ENCODE measurements around the gene CDC14A.
"Not testable (repeated sequence)": the region's sequence is repeated elsewhere in the genome, so short reads cannot be mapped to it uniquely, and the experiment has no call there.

The CDC14A gene, protein sequence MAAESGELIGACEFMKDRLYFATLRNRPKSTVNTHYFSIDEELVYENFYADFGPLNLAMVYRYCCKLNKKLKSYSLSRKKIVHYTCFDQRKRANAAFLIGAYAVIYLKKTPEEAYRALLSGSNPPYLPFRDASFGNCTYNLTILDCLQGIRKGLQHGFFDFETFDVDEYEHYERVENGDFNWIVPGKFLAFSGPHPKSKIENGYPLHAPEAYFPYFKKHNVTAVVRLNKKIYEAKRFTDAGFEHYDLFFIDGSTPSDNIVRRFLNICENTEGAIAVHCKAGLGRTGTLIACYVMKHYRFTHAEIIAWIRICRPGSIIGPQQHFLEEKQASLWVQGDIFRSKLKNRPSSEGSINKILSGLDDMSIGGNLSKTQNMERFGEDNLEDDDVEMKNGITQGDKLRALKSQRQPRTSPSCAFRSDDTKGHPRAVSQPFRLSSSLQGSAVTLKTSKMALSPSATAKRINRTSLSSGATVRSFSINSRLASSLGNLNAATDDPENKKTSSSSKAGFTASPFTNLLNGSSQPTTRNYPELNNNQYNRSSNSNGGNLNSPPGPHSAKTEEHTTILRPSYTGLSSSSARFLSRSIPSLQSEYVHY

DNA sequence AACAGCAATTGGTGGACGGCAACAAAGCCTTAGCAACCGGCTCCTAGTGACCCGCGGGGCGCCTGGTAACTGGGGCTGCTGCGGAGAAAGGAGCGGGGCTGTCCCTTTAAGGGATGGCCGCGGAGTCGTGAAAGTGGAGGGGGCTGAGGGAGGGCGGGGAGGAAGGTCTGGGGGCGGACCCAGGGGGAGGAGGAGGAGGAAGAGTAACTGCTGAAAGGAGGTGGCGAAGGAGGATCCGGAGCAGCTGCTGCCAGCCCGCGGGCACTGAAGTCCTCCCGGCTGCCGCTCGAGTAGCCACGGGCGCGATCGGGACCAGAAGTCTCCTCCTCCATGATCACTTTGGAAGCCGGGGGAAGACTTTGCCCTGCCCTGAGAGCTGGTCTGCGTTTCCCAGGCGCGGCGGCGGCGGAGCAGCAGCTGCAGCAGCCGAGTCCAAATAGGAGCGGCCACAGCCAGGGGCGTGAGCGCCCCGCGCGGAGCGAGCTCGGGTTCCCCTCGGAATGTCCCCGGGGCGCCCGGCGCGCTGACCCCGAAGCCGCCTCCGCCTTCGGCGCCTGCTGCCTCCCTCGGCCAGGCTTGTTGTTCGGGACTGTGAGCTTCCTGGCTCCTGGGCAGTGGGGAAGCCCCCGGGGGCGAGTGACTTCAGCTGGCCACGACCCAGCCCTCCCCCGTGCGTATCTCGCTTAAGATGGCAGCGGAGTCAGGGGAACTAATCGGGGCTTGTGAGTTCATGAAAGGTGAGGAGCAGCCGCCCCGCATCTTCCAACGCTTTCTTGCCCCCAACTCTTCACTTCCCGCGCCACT, at the start of gene CDC14A:
TSS of gene CDC14A (plus strand) at position 240 of the 804 bp plus-strand sequence. CDS start at position 689, 449 bp downstream.
- peak; percentile 99 for DNase-seq

DNA sequence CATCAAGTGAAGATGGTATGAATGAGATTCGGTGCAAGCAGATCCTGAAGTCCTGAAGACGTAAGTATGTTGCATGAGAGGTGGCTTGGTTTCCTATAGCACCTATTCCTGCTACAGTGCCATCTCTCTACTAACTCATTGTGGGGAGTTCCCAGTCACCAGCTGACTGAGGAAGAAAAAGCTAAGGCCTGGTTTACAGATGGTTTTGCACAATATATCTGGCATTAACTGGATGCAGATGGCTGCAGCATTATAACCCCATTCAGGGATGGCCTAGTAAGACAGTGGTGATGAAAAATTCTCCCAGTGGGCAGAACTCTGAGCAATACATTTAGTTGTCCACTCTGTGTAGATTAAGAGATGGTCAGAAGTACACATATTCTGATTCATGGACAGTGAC, 49.6 kb upstream of the CDC14A start:
- no peak for DNase-seq

DNA sequence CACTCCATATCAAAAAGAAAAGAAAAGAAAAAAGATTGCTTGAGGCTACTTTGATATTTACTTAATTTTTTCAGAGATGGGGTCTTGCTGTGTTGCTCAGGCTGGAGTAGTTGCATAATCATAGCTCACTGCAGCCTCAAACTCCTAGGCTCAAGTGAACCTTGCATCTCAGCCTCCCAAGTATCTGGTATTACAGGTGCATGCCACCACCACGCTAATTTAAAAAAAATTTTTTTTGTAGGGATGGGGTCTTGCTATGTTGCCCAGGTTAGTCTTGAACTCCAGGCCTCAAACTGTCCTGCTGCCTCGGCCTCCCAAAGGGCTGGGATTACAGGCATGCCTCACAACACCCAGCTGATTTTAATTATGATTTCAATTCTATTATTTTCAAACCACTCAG, 48.1 kb upstream of the CDC14A start:
- DNase-seq, result no peak

DNA sequence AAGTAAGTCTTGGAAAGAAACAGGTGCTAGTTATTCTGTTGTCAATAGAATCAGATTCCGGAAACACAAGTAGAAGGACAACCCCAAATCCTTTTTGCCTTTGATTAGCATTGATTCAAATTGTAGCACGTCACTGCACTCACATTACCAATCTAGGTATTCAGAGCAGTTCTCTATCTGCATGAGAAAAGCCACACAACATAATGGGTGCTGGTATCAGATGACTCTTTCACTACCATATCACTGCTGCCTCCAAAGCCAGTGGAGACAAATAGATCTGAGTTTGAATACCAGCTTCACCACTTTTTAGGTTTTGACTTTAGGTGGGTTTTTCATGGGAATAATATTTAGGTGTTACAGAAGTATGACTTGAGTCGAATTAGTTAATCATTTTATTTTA, 47.4 kb upstream of the CDC14A start:
- no peak for DNase-seq

DNA sequence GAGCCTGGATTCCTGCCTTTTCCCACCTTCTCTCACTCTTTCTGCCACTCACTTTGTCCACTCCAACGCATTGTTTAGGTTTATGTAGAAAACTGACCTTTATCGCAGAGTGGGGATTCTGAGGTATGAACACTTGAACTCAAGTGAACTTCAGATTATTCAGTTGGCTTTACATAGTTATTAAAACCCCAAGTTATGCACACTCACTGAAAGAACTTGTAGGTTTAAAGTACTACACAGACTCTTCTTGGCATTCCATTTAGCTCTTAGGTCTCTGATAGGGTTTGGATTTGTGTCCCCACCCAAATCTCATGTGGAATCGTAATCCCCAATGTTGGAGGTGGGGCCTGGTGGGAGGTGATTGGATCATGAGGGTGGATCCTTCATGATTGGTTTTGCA, 46.4 kb upstream of the CDC14A start:
- no peak for DNase-seq

DNA sequence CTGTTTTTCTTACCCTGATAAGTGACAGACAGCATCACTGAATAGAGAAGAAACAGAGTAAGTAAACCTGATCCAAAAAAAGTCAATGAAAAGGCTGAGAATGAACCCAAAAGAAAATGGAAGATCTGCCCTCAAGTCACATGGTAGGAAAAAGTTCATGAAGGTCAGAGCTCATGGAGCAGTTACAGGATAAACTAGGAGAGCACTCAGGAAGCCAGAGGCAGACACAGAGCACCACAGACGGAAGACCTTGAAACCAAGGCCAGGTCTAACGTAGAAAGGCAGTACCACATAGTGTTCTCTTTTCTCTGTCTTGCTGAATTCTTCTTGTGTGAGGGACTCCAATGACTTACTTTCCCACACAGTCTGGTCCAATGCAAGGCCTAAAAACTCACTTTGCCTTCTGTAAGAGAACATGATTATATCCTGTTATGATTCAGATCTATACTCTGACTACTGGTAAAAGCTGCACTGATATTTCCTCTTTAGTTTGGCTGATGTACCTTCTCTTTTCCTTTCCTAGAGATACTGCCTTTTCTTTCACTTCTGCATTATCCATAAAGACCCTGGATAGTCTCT, 45.5 kb upstream of the CDC14A start:
- DNase-seq, result no peak

DNA sequence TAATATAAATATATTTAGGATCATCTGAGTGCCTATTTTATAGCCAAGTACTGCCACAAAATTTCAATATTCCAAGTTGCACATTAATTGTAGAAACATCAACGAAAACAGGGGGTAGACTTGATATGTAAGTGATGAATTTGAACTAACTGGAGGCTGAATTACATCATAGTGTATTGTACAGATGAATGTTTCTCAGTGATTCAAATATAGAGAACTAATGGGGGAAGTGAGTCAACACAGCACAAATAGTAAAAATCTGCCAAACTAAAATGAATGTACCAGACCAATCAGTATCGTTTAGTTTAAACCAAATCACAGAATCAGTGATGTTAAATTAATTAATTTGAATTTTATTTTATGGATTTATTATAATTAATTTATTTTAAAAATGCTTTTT, 43.5 kb upstream of the CDC14A start:
- DNase-seq, result no peak

DNA sequence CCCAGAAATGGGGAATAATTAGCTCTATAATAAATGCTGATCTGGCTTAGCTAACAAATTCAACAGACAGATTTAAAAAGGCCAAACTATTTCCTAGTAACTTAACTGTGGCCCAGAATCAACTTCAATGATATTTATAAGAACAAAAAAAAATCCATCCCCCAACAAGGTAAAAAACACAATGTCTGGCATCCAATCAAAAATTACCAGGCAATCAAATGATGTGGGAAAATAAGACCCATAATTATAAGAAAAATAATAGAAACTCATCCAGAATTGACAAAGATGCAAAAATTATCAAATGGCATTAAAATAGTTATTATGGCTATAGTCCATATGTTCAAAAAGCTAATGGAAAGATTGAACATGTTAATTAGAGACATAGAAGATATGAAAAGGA, 42.4 kb upstream of the CDC14A start:
- no peak for DNase-seq

DNA sequence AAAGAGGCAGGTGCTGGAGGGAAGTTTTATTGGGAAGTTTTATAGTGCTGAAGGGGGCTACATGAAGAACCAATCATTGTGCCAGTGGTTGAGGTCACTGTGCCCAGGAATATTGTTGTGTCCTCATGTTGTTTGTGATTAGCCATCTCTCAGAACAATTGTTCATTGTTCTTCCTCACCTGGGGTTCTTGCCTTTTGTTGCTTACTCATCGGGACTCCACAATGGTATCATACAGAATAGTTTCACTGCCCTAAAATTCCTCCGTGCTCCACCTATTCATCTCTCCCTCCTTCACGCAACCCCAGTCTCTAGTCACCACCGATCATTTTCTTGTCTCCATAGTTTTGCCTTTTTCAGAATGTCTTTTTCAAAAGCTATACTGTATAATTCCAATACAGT, 38.9 kb upstream of the CDC14A start:
- DNase-seq, result no peak

DNA sequence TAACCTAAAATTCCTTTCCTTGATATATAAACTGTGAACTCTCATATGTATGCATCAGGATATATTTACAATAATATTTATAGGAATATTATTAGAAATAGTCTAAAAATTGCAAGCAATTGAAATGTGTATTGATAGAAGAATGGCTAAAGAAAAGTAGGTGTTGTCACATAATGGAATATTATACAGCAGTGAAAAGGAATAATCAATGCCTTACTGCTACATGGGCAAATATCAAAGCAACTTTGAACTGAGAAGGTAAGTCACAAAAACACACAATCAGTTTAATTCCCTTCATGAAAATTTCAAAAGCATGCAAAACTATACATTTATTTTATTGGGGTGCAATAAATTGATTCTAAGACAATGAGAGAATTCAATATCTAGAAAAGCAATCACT, 35.7 kb upstream of the CDC14A start:
- no peak for DNase-seq

DNA sequence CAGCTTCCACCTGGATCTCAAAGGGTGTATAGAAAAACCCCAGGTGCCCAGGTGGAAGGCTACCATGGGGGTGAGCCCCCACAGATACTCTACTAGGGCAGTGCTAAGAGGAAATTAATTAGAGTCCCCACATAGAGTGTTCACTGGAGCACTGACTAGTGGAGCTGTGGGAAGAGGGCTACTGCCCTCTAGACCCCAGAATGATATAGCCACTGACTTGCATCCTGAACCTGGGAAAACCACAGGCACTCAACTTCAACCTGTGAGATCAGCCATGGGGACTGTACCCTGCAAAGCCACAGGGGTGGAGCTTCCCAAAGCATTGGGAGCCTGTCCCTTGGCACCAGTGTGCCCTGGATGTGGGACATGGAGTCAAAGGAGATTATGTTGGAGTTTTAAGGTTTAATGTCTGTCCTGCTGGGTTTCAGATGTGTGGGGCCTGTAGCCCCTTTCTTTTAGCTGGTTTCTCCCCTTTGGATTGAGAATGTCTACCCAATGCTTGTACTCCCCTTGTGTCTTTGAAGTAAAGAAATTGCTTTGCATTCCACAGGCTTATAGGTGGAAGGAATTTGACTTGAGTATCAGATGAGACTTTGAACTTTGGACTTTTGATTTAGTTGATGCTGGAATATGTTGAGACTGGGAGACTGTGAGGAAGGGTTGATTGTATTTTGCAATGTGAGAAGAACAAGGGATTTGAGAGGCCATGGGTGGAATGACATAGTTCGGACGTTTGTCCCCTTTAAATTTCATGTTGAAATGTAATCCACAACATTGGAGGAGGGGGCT, 31.8 kb upstream of the CDC14A start:
- DNase-seq, result no peak

DNA sequence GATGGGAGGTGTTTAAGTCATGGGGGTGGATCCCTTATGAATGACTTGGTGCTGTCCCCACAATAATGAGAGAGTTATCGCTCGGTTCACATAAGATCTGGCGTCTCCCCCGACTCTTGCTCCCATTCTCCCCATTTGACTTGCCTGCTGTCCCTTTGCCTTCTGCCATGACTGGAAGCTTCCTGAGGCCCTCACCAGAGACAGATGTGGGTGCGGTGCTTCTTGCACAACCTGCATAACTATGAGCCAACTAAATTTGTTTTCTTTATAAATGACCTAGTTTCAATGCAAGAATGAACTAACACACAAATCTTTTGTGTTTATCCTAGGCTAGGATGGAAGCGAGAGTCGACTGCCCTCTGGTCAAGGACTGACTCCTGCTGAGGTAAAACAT, 31.2 kb upstream of the CDC14A start:
- DNase-seq, result no peak

DNA sequence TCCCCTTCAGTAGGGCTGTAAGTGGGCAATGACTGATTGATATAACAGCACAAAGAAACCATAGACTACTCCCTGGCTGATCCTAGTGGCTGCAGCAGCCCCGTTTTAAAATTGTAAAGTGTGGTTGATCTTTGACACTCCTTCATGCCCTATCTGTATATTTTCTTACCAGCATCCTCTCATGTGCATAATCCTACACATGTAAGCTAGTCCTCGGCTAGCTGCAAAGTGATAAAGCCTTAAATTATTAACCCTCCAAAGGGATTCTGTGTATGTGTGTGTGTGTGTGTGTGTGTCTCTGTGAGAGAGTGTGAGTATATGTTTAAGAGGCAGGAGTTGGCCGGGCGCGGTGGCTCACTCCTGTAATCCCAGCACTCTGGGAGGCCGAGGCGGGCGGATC, 30.8 kb upstream of the CDC14A start:
- DNase-seq, result no peak

DNA sequence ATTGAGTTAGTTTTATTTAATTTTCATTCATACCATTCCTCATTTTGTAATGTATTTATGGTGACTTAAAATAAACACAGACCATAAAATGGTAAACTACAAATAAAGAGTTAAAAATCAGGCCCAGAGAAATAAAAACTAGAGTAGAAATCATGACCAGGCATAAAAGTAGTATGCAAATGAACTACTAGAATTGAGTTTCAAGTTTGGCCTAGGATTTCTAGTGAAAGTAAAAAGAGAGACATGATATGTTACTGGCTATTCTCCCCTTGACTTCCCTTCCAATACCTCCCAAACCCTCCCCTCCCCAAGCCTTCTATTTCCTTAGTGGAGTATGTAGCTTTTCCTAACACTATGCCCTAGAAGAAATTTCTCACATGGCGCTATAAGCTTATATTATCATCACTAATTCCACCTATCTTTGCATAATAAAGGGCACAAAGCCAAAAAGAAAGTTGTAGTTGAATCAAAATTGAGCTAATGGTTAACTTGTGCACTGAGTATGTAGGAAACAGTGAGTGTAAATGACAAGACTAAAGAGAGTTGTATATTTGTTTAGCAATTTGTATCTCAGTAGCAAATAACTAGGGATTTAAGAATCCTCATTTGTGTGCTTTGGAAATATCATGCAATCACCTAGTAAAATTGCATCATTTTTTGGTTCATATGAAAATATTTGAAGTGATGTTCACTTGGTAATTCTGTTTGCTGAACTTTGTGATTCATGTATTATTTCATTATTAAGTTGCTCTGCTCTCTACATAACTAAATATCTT, 29.7 kb upstream of the CDC14A start:
- DNase-seq, result no peak

DNA sequence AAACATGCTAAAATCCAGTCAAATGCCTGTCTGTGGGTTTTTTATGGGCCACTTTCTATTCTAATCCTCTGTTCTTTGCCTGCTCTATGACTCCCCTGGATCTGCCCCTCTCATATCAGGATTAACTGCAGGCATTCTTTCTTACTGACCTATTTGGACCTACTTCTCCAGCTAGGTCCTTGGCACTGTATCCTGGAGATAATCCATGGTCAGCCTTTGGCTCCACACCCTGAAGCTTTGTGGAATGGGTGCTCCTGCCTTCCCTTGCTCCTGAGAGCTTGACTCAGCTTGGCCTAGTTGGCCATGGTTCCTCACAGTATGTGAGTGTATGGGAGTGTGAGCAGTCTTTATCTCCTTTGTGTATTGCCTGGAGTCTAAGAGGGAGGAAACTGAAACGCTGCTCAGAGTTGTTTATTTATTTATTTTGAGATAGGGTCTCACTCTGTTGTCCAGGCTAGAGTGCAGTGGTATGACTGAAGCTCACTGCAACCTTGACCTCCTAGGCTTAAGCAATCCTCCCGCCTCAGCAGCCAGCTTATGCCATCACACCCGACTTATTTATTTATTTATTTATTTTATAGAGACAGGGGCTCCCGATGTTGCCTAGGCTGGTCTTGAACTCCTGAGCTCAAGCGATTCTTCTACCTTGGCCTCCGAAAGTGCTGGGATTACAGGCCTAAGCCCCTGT, 28.7 kb upstream of the CDC14A start:
- DNase-seq, result no peak

DNA sequence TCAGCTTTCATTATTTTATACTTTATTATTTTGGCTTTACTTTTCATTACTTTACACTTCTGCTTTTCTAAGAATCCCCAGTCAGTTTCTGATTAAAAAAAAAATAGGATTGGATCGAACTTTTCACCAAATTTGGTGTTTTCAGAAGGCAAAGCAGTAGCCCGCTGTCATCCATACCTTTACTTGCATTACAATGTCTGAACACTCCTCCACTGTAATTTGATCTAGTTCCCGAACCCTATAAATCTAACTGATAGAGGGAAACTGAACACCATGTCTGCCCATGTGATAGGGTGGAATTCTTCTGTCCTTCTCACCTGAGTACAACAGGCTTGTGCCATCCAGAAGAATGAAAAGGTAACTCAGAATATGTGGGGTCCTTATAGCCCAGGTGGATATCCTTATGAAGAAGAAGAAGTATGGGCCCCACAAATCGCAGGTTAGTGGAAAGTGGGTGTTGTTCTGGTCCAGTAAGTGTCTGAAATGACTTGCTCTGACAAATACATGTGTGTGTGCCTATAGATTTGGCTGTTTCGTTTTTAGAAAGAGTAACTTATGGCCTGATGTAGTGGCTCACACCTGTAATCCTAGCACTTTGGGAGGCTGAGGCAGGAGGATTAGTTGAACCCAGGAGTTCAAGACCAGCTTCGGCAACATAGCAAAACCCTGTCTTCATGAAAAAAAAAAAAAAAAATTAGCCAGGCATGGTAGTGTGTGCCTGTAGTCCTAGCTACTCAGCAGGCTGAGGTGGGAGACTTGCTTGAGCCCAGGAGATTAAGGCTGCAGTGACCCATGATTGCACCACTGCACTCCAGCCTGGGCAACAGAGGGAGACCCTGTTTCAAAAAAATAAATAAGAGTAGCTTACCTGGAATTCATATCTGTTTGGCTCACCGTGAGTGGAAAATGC, 26.6 kb upstream of the CDC14A start:
- no peak for DNase-seq

DNA sequence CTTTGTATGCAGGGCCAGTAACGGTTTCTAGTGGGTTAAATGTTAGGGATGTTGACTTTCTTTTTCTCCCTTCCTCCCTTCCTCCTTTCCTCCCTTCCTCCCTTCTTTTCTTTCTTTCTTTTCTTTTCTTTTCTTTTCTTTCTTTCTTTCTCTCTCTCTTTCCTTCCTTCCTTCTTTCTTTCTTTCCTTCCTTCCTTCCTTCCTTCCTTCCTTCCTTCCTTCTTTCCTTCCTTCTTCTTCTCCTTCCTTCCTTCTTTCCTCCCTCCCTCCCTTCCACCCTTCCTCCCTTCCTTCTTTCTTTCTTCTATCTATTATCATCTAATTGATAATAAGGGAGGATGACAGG, 26.0 kb upstream of the CDC14A start:
- DNase-seq, result not testable (repeated sequence)

DNA sequence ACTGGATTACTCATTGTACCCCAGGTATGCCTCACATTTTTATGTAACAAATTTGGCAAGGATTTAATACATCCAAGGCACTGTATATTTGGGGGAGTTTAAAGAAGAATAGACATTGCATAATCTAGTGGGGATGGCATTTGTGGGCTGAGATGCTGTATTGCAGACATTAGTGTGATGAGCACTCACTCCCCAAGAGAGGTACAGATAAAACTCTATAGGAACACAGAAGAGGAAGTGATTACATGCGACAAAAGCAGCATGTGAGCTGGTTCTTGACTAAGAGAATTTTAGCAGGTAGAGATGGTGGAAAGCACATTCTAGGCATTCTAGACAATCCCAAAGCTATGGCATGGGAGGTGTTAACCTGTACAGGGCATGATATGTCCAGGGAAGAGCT, 24.2 kb upstream of the CDC14A start:
- DNase-seq, result no peak

DNA sequence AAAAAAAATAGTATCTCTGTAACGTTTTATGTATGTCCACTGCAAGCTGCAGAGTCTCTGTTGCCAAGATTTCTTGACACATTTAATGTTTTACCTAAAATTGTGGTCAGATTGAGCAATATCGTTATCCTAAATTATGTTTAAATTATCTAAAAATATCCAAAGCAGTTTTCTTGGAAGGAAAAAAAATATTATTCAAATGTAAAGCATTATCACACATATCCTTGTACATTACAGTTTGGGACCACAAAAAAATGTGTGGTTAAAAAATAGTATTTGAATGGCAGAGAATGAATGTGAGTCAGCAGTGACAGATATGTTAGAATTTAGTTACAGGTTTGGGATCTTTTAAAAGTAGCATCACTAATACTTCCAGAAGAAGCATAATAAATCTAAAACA, 21.2 kb upstream of the CDC14A start:
- DNase-seq, result not testable (repeated sequence)

DNA sequence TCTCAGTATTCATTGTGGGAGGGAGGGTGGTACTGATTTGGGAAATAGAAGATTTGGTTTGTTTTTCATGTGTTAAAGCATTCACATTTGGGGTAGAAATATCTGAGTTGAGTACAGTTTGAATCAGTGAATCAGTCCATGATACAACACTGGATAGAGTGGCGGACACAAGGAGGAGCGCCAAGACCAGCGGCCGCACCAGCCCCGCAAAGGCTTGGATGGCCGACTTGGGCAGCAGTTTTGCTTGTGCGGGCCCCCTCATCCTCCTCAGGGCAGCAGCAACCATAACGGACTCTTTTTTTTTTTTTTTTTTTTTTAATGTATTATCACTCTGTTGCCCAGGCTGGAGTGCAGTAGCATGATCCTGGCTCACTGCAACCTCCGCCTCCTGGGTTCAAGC, 20.0 kb upstream of the CDC14A start:
- DNase-seq, result no peak

All from islet precursor cell (in vitro differentiated cells).